Stimulated activated CD4-positive, alpha-beta T cell treated with anti-CD3 and anti-CD28 coated beads, Interleukin-4, amount 100 ng/mL, for 48 hours (primary cell): ENCODE measurements around the gene CCNI2.

Experiments used
- DNase-seq, 2 donors: peaks; one replicate each; pipeline ENCODE4 v3.0.0-alpha.2; 2020; ENCODE audit warnings: low read depth in 2 of 2

CCNI2 gene

DNA sequence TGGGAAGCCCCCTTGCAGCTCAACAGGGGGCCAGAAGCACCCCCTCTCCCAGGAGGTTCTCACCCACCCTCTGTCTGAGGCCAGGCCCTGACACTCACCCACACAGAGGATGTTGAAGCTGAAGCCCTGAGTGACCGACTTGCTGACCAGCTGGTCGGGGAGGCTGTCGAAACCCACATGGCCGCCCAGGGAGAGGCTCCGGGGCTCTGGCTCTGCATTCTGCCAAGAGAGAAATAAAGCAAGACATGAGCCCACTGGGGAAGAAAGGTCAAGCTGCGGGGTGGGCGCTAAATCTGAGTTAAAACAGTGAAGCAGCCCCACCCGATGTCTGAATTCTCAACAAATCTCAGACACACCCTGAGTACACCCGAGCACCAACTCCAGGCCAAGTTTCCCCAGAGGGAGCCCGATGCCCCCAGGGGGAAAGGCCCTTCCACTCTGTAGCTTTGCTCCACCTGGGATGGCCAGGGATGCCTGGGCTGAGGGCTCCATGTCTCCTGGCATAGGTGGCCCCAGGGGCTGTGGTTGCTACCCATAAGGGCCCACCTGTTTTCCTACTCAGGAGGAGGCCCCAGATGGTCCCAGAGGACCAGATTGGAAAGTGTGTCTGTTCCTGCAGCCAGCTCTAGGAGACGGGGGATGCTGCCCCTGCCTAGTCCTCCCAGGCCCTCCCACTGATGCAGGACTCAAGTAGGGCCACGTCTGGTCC is 18.2 kb downstream of the CCNI2 start:
- no peak for DNase-seq

DNA sequence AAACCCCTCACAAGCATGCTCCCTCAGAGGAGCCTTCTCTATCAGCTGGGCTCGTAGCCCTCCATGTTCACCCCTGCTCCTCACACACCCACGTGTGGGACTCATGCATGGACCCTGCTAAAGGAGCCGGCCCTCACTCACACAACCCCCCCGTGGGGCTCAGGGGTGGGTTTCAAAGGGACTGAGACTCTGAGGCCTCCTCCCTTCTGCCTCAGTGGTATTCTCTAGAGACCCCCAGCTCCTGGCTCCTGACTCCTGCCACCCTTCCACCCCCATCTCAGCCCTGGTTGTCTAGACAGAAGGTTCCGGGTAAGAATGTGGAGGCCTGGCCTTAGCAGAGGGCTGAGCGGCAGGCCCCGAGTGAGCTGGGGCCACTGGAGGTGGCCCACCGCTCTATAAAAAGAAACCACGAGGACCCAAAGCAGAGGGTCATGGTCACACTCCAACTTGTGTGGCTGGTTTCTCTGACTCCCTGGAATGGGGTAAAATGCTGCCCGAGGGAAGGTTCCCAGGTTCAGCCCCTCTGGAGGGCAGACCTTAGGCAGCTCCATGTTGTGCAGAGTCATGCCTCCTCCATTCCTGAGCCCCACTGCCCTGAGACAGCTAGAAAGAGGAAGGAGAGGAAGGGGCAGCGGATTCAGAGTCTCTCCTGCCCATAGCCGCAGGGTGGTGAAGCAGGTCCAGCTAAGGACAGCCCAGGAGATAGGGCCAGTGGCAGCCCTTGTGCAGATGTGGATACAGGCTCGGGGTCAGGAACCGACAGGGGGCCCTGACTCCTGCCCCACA is 19.0 kb downstream of the CCNI2 start:
- no peak for DNase-seq

DNA sequence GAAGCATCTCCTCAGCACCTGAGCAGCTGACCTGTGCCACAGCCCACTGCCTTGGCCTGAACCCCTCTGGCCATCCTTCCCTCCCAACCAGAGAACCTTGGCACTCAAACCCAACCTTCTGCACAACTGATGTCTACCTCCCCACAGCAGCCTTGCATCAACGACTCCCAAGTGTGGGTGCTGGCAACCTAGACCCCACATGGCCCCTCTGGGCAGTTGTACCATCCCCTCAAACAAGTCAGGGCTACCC is 19.5 kb downstream of the CCNI2 start:
- DNase-seq: no peak

DNA sequence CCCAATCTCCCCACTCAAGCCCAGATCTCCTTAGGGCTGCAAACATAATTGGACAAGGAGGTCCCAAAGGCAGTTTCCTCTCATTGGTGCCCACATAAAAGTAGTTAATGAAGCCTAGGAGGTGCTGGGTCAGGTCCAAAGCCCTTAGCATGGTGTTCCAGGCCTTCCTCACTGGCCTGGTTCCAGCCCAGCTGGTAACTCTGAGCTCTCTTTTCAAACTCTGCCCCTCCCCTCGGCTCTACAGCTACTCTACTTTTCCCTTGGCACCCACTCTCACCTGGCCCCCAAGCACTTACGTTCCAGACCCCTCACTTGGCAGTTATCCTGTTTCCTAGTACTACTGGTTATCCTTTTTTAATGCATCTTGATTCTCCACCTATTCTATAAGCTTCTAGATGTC is 19.9 kb downstream of the CCNI2 start:
- DNase-seq: no peak

DNA sequence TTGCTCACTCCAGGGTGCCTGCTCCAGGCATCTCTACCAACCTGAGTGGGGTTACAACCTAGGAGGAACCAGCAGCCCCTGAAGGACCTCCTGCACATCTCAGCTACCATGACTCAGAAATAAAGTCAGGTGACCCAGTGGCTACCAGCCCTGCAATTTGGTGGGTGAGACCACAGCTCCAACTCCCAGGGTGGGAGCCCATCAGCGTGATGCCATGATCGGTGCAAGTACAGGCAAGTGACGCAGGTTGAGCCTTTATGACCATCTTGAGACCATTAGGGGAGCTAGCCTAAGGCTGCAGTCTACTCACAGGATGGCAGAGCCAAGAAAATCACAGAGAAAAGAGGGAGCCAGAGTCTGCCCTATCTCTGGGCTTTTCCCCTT is 21.3 kb downstream of the CCNI2 start:
- no peak for DNase-seq

DNA sequence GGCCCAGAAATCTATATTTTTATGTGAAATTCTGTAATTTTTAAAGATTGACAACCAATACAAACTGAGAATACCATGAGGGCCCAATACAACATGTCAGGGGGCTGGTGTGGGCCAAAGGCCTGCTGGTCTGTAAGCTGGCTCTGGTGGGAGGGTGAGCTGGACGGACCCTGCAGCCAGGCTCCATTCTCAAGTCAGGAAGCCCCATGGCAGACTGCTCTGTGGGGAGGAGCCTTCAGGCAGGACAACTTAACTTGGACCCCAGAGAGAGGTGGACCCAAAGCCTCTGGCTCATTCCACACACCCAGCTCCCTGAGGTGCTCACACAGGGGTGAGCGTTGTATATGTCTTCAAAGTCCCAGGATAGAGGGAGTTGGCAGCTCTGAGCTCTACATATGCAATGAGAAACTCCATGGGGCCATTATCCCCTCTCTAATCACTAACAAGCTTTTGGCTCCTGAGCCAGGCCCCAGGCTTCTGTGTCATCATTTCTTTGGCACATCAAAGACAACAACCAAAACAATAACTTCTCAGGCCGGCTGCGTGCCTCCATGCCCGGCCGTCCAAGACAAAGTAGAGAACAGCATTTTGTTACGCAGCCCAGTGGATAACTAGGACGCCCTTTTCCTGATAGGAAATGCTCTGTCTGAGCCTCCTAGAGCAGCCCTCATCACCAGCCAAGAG is 23.4 kb downstream of the CCNI2 start:
- DNase-seq: no peak

DNA sequence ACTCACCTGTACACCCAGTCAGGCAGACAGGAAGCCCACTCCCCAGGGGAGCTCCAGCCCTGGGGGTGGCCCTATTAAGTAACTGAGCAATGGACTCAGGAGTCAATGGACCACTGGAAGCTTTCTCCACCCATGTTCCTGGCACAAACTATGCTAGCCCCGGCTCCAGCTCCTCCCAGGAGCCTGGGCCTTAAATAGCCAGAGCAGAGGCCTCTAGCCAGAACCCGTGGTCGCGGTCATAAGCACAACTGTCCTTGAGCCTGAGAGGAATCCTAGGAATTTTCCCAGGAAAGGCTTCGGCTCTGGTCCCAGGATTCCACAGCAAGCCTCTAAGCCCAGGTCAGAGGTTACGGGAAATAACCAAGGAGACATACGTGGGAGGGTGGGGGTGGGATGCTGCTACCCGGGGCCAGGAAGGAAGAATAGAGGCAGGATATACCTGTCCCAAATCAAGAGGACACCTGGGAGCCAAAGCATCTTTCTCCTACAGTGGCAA is 24.3 kb downstream of the CCNI2 start:
- DNase-seq: no peak

DNA sequence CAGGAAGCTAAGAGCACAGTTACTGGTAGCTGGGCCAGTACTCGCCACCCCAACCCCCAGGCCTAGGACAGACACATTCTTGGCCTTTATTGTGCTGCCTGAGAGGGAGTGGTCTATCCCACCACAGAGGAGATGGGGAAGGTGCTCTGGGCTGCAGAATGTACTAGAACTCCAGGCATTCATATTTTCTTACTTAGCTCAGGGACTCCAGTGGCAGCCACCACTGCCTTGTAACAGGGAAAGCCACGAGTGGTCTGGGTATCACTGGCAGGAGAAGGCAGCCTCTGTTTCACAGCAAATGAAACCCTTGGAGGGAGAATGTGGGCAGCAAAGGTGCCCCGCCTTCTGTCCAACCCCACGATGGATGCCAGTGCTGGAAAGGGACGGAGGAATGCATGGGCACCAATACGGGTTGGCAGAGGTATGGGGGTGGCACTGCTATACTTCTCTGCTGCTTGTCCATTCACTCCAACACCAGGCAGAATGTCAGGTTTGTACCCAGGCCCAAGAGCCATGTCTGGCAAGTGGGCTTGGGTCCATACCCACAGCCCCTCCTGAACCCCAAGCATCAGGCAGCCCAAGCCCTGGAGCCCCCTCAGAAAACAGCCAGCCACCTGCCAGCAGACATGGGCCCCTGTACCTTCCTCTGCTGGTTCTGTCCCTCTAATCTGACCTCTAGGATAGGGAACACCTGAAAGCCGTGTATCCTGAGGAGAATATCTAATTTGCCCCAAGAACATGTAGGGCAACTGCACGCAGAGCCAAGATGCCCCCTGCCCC is 25.3 kb downstream of the CCNI2 start:
- DNase-seq: no peak

DNA sequence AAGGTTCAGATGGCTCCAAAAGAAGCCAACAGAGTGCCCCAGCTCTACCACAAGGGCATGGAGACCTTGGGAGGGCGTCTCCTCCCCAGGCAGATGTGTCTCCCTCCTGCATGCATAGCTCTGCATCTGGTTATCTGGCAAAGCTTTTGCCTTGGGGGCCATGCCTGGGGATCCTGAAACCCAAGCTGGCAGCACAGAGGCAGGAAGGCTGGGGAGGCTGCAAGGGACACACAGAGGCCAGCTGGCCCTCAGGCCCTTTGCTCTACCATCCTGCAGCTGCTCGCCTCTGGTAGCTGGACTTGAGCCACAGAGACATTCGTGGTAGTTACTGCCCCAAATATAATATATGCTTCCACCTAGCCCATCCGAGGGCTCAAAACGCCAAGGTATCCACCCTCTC is 25.9 kb downstream of the CCNI2 start:
- DNase-seq: no peak

DNA sequence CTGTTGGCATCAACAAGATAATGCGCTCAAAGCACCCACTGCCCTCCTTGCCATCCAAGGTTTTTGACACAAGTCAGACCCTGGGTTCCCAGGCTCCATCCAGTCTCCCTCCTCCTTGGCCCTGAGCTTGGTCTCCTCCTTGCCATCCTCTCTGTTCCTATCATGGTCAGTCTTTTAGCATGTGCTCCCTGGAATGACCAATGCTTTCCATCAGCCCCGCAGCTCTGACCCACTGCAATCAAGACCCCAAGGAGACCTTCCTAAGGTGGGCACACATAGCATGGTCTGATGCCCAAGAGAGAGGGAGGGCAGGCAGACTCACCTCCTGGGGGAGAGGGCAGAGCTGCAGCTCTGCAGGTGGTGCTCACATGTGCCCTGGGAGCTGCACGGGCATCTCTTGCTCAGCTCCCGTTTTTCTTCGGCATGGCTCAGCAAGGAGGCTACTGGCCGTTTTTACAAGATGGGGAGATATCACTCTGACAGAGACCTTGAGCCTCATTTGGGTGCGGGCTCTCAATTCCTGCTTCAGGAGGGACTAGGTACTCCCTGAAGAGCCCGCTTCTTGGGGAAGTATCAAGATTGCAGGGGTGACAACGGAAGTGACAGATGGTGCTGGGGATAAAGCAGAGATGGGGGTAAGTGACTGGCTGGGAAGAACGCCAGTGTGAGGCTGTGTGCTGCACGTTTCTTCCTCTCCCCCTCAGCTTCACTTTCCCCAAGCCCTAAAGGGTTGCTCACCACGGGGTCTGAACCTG is 26.6 kb downstream of the CCNI2 start:
- no peak for DNase-seq

DNA sequence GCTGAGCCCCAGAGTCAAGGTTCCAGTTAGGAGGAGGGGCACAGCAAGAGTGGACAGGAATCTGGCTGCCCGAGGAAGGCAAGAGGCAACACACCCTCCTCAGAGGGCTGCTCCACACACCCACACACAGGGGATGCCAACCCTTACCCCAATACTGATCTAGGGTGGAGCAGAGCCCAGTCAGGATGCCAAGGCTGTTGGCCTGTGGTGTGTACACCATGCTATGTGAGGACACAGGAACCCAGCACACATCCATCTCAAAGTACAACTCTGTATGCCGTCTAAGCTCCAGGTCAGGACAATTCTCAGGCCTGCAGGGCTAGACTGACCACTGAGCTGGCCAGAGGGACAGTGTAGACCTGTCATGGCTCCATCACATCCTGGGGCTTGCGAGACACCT is 27.2 kb downstream of the CCNI2 start:
- DNase-seq: no peak

DNA sequence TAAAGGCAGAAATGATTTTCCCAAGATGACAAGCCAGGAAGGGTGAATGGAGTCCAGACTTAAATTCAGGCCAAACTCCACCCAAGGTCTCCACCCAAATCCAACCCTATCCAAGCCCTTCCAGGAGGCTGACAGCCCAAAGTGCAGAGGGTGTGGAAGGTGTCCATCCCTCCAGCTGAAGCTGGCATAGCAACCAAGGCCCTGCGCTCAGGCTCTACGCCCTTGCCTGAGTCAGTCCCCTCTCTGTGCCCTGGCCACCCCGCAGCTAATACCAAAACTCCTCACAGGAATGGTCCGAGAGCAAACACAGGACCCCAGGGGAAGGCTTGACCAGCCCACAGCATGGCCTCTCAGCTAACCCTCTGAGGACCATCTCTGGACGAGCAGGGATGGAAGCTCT is 27.7 kb downstream of the CCNI2 start:
- DNase-seq: no peak

DNA sequence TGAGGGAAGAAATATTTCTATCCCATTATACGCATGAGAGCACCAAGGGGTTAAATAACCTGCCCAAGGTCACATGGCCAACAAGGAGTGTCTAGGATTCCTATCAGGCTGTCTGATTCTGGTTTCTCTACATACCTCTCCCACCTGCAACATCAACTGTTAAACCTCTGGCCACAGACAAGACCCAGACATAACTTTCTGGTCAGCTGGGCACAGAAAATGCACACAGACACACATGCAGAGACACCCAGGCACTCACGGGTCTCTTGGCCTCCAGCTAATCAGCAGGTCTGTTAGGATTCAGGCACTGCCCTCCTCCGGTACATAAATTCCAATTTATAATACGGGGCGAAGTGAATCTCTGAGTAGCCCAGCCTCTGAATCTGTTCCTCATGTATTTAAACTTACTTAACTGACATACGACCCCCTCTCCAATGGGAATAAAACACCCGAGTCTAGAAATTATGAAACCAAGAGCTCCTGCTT is 28.3 kb downstream of the CCNI2 start:
- no peak for DNase-seq

DNA sequence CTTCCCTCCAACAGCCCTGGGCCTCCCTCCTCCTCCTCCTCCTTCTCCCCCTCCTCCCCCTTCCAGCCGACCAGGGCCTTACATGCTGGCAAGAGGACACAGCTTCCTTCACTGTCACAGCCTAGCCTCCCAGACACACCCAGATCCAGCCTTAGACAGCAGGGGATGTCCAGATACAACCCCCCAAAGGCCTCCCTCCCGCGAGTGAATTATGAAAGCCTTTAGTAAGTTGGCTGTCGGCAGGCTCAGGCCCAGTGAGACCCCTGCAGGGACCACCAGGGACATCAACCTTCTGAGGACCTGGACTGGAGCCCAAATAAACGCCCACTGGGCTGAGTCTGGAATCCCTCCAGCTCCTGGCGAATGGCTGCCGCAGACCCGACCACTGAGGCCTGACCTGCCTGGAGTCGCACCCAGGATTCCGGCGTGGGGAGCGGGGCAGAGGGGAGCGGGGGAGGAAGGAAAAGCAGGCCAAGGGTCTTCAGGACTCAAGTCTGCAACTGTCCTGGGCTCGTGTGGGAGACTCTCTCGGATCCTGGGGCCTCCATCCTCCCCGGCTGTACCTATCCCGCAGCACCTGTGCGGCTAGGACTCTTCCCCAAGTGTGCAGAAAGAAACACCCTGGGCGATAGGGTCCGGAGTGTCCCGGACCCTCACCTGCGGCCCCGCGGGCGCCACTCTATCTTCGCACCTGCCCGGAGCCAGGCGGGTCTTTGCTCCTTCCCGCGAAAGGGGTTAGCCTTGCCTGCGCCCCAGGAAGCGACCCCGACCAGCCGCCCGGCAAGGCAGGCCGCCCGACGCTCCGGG is 29.1 kb downstream of the CCNI2 start:
- no peak for DNase-seq

DNA sequence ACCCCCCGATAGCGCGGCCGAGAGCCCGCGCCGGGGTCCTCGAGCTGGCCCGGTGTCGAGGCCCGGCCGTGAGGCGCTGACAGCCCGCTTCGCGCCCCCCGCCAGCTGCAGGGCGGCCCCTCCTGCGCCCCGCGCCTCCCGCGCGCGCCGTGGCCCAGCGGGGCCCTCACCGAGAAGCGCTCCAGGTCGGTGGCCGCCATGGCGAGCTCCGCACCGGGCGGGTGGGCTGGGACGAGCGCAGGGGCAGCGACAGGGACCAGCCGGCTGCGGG is 29.6 kb downstream of the CCNI2 start:
- no peak for DNase-seq

DNA sequence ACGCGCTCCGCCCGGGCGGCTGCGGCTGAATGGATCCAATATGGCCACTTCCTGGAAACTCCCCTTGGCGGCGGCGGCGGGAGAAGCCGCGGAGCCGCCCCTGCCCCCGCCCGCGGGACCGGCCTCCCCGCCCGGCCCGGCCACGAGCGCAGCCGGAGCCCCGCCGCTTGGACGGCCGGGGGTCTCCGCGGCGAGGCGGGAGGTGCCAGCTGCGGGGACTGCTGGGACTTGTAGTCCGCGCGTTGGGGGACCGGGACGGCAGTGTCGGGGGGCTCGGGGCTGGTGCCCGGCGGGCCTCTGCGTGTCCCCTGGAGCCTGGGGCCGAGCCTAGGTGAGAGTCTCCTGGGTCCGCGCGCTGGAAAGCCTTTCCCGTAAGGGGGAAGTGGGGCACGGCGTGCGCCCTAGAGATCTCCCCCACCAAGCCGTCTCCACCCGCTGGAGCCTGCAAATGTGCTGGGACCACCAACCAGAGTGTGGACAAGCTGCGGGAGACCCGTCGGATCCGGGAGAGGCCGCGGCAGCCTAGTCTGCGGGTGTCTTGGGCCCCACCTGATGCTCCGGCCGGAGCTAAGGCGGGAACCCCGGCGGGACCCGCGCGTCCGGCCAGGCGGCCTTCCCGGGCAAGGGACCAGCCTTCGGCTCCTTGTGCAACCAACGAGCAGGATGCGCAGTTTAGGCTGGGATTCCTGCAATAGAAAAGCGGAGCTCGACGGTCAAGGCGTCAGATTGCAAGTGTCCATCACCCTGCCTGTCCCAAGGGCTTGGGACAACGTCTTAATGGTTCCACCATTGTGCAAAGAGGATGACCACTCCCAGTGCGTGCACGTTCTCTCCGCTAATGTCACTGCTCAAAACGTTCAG is 30.2 kb downstream of the CCNI2 start, which contains the start of gene SEPTIN8:
Gene SEPTIN8 (minus strand): TSS at position 31 of the 861 bp plus-strand sequence. CDS start 102 bp downstream, outside the sequence.
- peak; percentile 24 to 30 for DNase-seq

DNA sequence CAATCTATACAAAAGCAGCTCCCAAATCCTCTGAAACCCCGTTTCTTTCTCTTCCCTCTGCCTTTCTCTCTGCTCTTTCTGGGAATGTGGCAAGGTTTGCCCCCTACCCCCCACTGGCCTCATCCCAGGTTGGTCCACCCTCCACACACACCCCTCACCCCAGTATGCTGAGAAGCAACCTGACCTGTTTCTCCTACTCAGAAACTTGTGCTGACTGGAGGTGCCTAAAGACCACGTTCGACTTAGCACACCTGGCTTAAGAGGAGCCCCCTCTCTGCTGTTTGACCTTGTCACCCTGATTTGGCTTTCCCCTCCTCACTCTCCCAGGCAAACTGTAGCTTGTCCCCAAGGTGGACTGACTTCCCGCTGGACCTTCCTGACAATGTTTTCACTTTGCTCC is 30.9 kb downstream of the CCNI2 start:
- no peak for DNase-seq

DNA sequence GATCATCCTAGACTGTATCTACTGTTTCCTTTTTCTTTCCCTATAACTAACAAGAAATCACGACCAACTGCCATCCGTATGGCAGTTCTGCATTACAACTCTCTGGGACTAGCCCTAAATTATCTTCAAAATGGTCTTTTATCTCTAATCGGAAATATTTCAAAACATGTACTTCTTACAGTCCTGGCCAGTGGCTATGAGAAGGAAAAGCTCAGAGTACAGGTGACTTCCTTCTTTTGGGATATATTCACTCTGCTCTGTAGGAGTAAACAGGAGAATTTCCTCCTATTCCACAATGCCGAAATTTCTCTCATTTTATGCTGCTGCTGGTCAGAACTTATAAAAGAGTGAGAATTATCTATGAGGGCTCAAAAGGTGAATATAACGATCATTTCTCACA is 31.6 kb downstream of the CCNI2 start:
- DNase-seq: no peak

DNA sequence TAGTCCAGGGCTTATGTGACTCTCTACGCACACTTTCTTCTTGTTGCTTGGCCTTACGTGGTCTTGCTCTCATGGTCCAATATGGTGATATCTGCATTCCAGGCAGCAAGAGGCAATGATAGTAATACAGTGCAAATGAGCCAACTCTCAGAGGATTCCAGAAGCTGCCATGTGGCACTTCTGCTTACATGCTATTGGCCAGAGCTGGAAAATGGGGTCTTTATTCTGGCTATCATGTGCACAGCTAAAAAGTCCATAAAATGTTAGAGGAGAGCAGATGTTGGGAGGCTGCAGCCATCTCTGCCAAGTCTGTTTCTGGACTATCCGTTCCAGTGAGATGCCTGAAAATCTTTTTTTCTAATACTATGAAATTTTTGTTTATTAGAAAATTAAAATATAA is 32.7 kb downstream of the CCNI2 start:
- no peak for DNase-seq

DNA sequence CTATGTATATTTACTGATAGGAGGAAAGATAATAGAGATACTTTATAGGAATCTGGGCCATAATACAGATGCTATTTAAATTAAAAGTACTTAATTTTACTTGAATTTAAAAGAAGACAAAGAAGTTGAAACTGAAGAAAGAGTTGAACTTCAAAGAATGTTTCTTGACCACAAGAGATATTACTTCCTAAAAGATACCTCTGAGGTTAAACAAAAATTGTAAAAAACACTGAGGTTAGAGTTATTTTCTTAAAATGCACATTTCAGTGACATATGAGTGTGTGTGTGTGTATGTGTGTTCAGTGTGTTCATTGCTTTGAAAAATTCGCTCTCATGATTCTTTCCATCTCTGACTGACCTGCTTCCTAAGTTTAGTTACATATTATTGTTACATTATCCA is 33.4 kb downstream of the CCNI2 start:
- no peak for DNase-seq
